HL-60 (cell line): ENCODE data around the gene DCC.

Experiments
- CTCF ChIP-seq: IDR thresholded peaks from one replicate; pipeline ENCODE4 v1.5.1; 2011; ENCODE audit warnings: low read length, control low read depth, inconsistent platforms; ENCODE audit not compliant: insufficient read depth
- POLR2AphosphoS5 ChIP-seq: IDR thresholded peaks from 2 replicates; pipeline ENCODE4 v1.6.1; 2012; ENCODE audit warnings: low read depth

- TF ChIP-seq CTCF (no peak), POLR2AphosphoS5 (no peak)
Observed at GRCh38 chr18:53503914-53504441, 1164.0 kb downstream of the DCC start.
